ENCODE results near the gene RPL3. TPM values are rescaled to one million over a fixed set of nuclear protein-coding genes. Genes with fewer than 3 reads are reported as not detected.
"Not testable (repeated sequence)": the region's sequence is repeated elsewhere in the genome, so short reads cannot be mapped to it uniquely, and the experiment has no call there.

The RPL3 gene
- total RNA-seq, 2 experiments from 2014 or later, result 1,927 to 2,015 TPM

- Mint-ChIP-seq H3K36me3 (peaks cover 30% of the 10 kb centered on the region), H3K4me1 (peaks cover 37% of the 10 kb centered on the region), H3K27ac (peak overlapping the region; percentile 81), H3K4me3 (peak overlapping the region; percentile 82)
- not testable (repeated sequence) for H3K27me3 Mint-ChIP-seq; DNase-seq; ATAC-seq (ENCODE audit: low read depth); H3K9me3 Mint-ChIP-seq
- POLR2A ChIA-PET, result interaction anchor here (1.2 to 6.6 kb wide), 11 partner anchors 11 to 367 kb away, joined by 3 to 80 read pairs (median 23); partner anchors contain the start of genes ATF4, CBX7 and RPS19BP1
These were observed 1.2 kb upstream of the RPL3 start for GRCh38 chr22:39320616-39321029.

DNA sequence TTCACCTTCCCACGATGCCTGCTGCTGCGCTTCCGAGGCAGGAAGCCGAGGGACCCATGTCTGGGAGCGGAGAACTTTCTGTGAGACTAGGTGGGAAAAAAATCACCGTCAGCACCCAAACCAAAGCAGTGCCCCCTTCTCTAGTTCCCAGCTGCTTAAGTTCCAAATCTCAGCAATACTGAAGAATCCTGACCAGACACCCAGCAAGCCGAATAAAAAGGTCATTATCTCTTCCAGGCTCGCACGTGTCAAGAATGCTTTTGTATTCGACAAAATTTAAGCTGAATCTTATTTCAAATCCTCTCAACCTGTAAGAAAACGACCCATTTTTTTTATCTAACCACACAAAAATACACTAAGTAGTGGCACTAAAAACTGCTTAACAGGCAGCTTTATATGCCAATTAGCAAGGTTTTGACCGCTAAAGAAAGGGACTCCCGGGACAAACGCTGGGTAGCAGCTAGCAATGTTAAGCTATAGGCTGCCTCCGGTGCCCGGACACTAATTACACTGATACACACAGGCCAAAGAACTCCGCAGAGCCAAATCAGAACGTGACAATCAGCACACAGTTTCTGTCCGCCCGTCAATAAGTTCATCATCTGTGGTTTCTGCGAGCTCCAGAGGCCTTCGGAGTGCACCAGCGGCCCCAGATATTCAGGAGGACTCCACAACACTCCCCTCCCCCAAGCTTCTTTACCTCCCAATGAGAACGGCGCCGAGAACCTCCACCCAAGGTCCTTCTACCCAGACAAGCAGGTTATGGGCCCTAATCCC is 728 bp downstream of the RPL3 start:
- DNase-seq (no peak), ATAC-seq (ENCODE audit: low read depth) (peak; percentile 4)
- peak overlapping the region; percentile 100 for H3K4me3 Mint-ChIP-seq
- no peaks in the 10 kb centered on the region for H3K27me3 Mint-ChIP-seq
- peaks cover 44% of the 10 kb centered on the region for H3K4me1 Mint-ChIP-seq
- POLR2A ChIA-PET, result interaction anchor here (0.7 to 6.6 kb wide), 37 partner anchors 8 to 726 kb away, joined by 3 to 80 read pairs (median 9); partner anchors contain the start of genes ATF4, CBX6, CBX7 and GTPBP1
- peaks cover 39% of the 10 kb centered on the region for H3K36me3 Mint-ChIP-seq
- H3K27ac Mint-ChIP-seq, result peak overlapping the region; percentile 99
- no peaks in the 10 kb centered on the region for H3K9me3 Mint-ChIP-seq

- Mint-ChIP-seq H3K27ac (peak overlapping the region; percentile 99), H3K4me1 (peaks cover 48% of the 10 kb centered on the region), H3K4me3 (peak overlapping the region; percentile 100), H3K27me3 (no peaks in the 10 kb centered on the region), H3K36me3 (peaks cover 43% of the 10 kb centered on the region), H3K9me3 (no peaks in the 10 kb centered on the region)
- DNase-seq (no peak), ATAC-seq (ENCODE audit: low read depth) (no peak)
- POLR2A ChIA-PET, result interaction anchor here (0.6 to 6.6 kb wide), 30 partner anchors 7 to 446 kb away, joined by 3 to 80 read pairs (median 8); partner anchors contain the start of genes ATF4, CBX6, CBX7 and MIEF1
These were observed 1.5 kb downstream of the RPL3 start for GRCh38 chr22:39317775-39318506.

DNA sequence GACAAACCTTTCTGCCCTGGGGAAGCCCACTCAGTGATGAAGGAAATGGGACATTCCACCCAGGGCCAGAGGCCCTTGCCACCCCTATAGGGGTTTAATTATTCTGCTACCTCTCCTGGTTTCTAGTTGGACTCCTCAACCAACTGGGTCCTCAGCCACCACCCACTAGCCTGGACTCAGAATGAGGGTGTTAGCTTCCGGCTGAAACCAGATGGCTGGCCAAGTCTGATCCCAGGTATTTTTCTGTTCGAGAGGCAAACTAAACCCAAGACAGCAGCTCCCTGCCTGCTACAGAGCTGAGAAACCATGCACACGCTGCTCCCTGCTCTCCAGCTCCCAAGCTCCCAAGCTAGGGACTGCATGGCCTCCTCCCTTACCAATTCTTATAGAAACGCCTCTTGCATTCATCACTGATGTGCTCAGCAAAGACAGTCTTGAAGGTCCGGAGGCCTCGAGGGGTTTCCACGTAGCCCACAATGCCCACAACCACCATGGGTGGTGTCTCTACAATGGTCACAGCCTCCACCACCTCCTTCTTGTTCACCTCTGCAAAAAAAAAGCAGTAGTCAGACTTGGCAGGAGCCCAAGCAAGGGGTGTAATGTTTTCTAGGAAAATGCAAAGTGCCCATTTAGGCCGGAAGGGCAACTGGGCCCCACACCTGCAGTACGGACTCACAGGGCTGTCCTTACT is 2.2 kb downstream of the RPL3 start:
- H3K36me3 Mint-ChIP-seq, result peaks cover 43% of the 10 kb centered on the region
- ATAC-seq (ENCODE audit: low read depth) (no peak), DNase-seq (no peak)
- H3K4me1 Mint-ChIP-seq, result peaks cover 48% of the 10 kb centered on the region
- POLR2A ChIA-PET, result interaction anchor here (0.6 to 6.6 kb wide), 12 partner anchors 10 to 211 kb away, joined by 3 to 80 read pairs (median 4); partner anchors contain the start of genes ATF4, CBX7, MIEF1 and RPS19BP1
- peak overlapping the region; percentile 100 for H3K4me3 Mint-ChIP-seq
- H3K9me3 Mint-ChIP-seq, result no peaks in the 10 kb centered on the region
- H3K27ac Mint-ChIP-seq, result peak overlapping the region; percentile 17
- no peaks in the 10 kb centered on the region for H3K27me3 Mint-ChIP-seq

DNA sequence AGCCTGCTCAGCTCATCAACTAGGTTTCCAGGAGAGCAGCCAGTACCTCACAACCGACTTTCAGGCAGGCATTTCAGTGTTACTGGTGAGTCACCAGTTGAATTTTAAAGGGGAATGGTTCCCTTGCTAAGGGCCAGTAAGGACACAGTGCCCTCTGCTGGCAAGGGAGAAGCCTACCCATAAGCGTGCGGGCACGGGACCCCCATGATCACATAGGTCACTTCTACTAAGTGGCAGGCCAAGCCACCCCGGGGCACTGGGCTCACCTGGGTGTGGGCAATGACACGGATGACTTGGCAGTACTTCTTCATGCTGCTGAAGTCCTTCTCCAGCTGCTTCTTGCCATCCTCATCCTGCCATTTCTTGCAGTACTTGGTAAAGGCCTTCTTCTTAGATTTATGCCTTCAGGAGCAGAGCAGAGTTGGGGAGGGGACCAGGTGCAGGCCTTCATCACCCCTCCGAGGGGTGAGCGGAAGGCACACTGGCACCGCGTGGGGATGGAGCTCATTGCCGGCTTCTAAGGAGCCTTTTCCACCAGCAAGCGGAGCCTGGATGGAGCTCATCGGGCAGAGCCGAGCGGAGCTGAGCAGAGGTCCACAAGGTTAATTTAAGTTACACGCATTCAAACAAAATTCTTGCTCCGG is 2.9 kb downstream of the RPL3 start:
- ATAC-seq (ENCODE audit: low read depth), result peak; percentile 19
- POLR2A ChIA-PET, result interaction anchor here (1.1 to 6.6 kb wide), 10 partner anchors 10 to 212 kb away, joined by 3 to 80 read pairs (median 6); partner anchors contain the start of genes ATF4, RPS19BP1 and TAB1

GRCh38 chr22:39315389-39315788 is 4.0 kb downstream of the RPL3 start:
- Mint-ChIP-seq H3K9me3 (no peaks in the 10 kb centered on the region), H3K36me3 (peaks cover 43% of the 10 kb centered on the region), H3K4me1 (peaks cover 47% of the 10 kb centered on the region), H3K27ac (peak overlapping the region; percentile 48), H3K27me3 (no peaks in the 10 kb centered on the region), H3K4me3 (no peak overlapping the region)
- POLR2A ChIA-PET, result interaction anchor here (0.8 to 6.6 kb wide), 7 partner anchors 12 to 213 kb away, joined by 3 to 80 read pairs (median 3); partner anchors contain the start of gene RPS19BP1
- ATAC-seq (ENCODE audit: low read depth) (no peak), DNase-seq (no peak)

More for the DNA sequence above, 2.9 kb downstream of the RPL3 start:
- DNase-seq, result peak; percentile 70
- H3K4me3 Mint-ChIP-seq, result peak overlapping the region; percentile 100
- H3K4me1 Mint-ChIP-seq, result peaks cover 48% of the 10 kb centered on the region
- no peaks in the 10 kb centered on the region for H3K27me3 Mint-ChIP-seq
- peaks cover 43% of the 10 kb centered on the region for H3K36me3 Mint-ChIP-seq
- H3K9me3 Mint-ChIP-seq, result no peaks in the 10 kb centered on the region
- H3K27ac Mint-ChIP-seq, result peak overlapping the region; percentile 67

DNA sequence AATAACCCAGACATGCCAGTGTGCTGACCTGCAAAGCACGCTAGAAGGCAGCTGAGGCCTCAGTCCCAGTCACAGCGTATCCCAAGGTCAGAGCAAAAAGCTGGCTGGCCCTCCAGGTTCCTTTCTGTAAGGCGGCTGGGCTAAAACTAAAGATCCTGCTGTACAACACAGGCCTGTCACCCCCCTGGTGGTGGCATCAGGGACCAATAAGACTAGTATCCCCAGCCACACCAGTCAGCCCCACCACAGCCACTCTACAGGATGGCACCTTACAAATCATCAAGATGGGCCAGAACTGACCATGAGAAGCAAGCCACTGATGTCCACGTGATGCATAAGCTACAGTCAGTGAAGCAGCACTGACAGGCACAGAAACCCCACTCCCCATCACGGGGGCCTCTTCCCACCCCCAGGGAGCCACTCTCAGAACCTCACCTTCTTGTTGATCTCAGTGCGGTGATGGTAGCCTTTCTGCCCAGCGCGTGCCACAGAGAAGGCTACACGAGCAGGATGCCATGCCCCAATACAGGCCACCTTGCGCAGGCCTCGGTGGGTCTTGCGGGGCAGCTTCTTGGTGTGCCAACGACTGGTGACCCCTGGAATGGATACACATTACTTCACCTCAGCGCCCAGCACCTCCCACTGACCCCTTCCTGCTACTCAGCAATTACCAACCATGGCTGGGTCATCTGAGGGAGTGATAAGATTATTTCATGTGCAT is 5.0 kb downstream of the RPL3 start:
- no peaks in the 10 kb centered on the region for H3K27me3 Mint-ChIP-seq
- H3K4me1 Mint-ChIP-seq, result peaks cover 46% of the 10 kb centered on the region
- H3K36me3 Mint-ChIP-seq, result peaks cover 43% of the 10 kb centered on the region
- no peak for ATAC-seq (ENCODE audit: low read depth)
- H3K27ac Mint-ChIP-seq, result no peak overlapping the region
- H3K9me3 Mint-ChIP-seq, result no peaks in the 10 kb centered on the region
- no peak for DNase-seq
- no peak overlapping the region for H3K4me3 Mint-ChIP-seq
- POLR2A ChIA-PET, result interaction anchor here (1.0 to 6.6 kb wide), 5 partner anchors 11 to 214 kb away, joined by 3 to 80 read pairs (median 9); partner anchors contain the start of gene RPS19BP1

- no peak overlapping the region for H3K27ac Mint-ChIP-seq
- POLR2A ChIA-PET, result interaction anchor here (1.0 to 4.3 kb wide), 2 partner anchors 77 to 139 kb away, joined by 6 to 25 read pairs; no protein-coding TSS in a partner anchor
- DNase-seq (no peak), ATAC-seq (ENCODE audit: low read depth) (no peak)
- peaks cover 34% of the 10 kb centered on the region for H3K36me3 Mint-ChIP-seq
- H3K27me3 Mint-ChIP-seq, result no peaks in the 10 kb centered on the region
- H3K4me1 Mint-ChIP-seq, result peaks cover 43% of the 10 kb centered on the region
- no peak overlapping the region for H3K4me3 Mint-ChIP-seq
- H3K9me3 Mint-ChIP-seq, result no peaks in the 10 kb centered on the region
These were observed 6.0 kb downstream of the RPL3 start for GRCh38 chr22:39313258-39314001.

- Mint-ChIP-seq H3K36me3 (peaks cover 23% of the 10 kb centered on the region), H3K27me3 (no peaks in the 10 kb centered on the region), H3K27ac (no peak overlapping the region), H3K9me3 (no peaks in the 10 kb centered on the region), H3K4me3 (no peak overlapping the region), H3K4me1 (peaks cover 33% of the 10 kb centered on the region)
- ATAC-seq (ENCODE audit: low read depth), result no peak
- POLR2A ChIA-PET, result interaction anchor here (1.1 to 2.3 kb wide), 2 partner anchors 141 to 145 kb away, joined by 3 to 10 read pairs; no protein-coding TSS in a partner anchor
- DNase-seq, result no peak
These were observed 7.0 kb downstream of the RPL3 start for GRCh38 chr22:39312410-39312809.

GRCh38 chr22:39311592-39312400 is 7.6 kb downstream of the RPL3 start:
- Mint-ChIP-seq H3K36me3 (peaks cover 19% of the 10 kb centered on the region), H3K9me3 (no peaks in the 10 kb centered on the region), H3K4me3 (no peak overlapping the region), H3K4me1 (peaks cover 27% of the 10 kb centered on the region), H3K27ac (no peak overlapping the region), H3K27me3 (no peaks in the 10 kb centered on the region)
- POLR2A ChIA-PET, result interaction anchor here (1.0 to 2.3 kb wide), 3 partner anchors 7 to 145 kb away, joined by 3 to 10 read pairs (median 5); no protein-coding TSS in a partner anchor
- no peak for ATAC-seq (ENCODE audit: low read depth)
- DNase-seq, result no peak

Measured in activated naive CD8-positive, alpha-beta T cell treated with anti-CD3 and anti-CD28 coated beads, Interleukin-2, amount 10 ng/mL, durations not matched to agents 7 days and 5 days (primary cell).